8988T (cell line): ENCODE measurements around the gene RNF8.
"Not testable (repeated sequence)": the region's sequence is repeated elsewhere in the genome, so short reads cannot be mapped to it uniquely, and the experiment has no call there.

Experiments used
- DNase-seq: peaks from one replicate; pipeline ENCODE4 v3.0.0; 2011

Gene RNF8

GRCh38 chr6:37353761-37354525, at the start of gene RNF8:
Gene RNF8, plus strand, starts transcription at chr6:37353983. Its CDS starts 182 bp downstream, at chr6:37354165.
- DNase-seq: peak; percentile 92

- DNase-seq: no peak
These were observed 49.0 kb upstream of the RNF8 start for GRCh38 chr6:37304766-37305165.

GRCh38 chr6:37305841-37306425, 47.9 kb upstream of the RNF8 start:
- no peak for DNase-seq

- DNase-seq: no peak
These were observed 47.1 kb upstream of the RNF8 start for GRCh38 chr6:37306624-37307222.

GRCh38 chr6:37307484-37307883, 46.3 kb upstream of the RNF8 start:
- not testable (repeated sequence) for DNase-seq

GRCh38 chr6:37308069-37308815, 45.5 kb upstream of the RNF8 start:
- no peak for DNase-seq

- no peak for DNase-seq
These were observed 44.7 kb upstream of the RNF8 start for GRCh38 chr6:37309046-37309445.

- no peak for DNase-seq
These were observed 44.1 kb upstream of the RNF8 start for GRCh38 chr6:37309692-37310091.

- no peak for DNase-seq
These were observed 42.8 kb upstream of the RNF8 start for GRCh38 chr6:37310966-37311365.

- DNase-seq: no peak
These were observed 41.9 kb upstream of the RNF8 start for GRCh38 chr6:37311741-37312473.

GRCh38 chr6:37313723-37314486, 39.9 kb upstream of the RNF8 start:
- DNase-seq: no peak

GRCh38 chr6:37314487-37315156, 39.2 kb upstream of the RNF8 start:
- DNase-seq: no peak

GRCh38 chr6:37315157-37315515, 38.6 kb upstream of the RNF8 start:
- no peak for DNase-seq

- DNase-seq: no peak
These were observed 37.7 kb upstream of the RNF8 start for GRCh38 chr6:37316071-37316470.

GRCh38 chr6:37317312-37318038, 36.3 kb upstream of the RNF8 start:
- DNase-seq: no peak

- no peak for DNase-seq
These were observed 34.6 kb upstream of the RNF8 start for GRCh38 chr6:37319156-37319555.

- no peak for DNase-seq
These were observed 33.8 kb upstream of the RNF8 start for GRCh38 chr6:37319856-37320480.

- no peak for DNase-seq
These were observed 33.1 kb upstream of the RNF8 start for GRCh38 chr6:37320646-37321045.

- no peak for DNase-seq
These were observed 32.7 kb upstream of the RNF8 start for GRCh38 chr6:37321101-37321500.
